Activated CD4-positive, alpha-beta T cell treated with anti-CD3 and anti-CD28 coated beads for 48 hours (primary cell): Measurements from ENCODE around the gene KRT77.

ENCODE experiments used
- DNase-seq: peaks from one replicate; pipeline ENCODE4 v3.0.0-alpha.2; 2020

The KRT77 gene

GRCh38 chr12:52691076-52691840 lies 12.1 kb downstream of the KRT77 start:
- peak; percentile 54 for DNase-seq

- DNase-seq, result no peak
Measured at GRCh38 chr12:52690351-52691075, 12.8 kb downstream of the KRT77 start.

GRCh38 chr12:52689936-52690335 lies 13.4 kb downstream of the KRT77 start:
- DNase-seq, result no peak

- no peak for DNase-seq
Measured at GRCh38 chr12:52689239-52689638, 14.1 kb downstream of the KRT77 start.

GRCh38 chr12:52688481-52688880 lies 14.8 kb downstream of the KRT77 start:
- DNase-seq, result no peak

- DNase-seq, result no peak
Measured at GRCh38 chr12:52687497-52688385, 15.6 kb downstream of the KRT77 start.

- DNase-seq, result no peak
Measured at GRCh38 chr12:52686756-52687487, 16.4 kb downstream of the KRT77 start.

GRCh38 chr12:52686063-52686462 lies 17.3 kb downstream of the KRT77 start:
- no peak for DNase-seq

GRCh38 chr12:52685406-52685890 lies 17.9 kb downstream of the KRT77 start:
- DNase-seq, result no peak

GRCh38 chr12:52684431-52684830 lies 18.9 kb downstream of the KRT77 start:
- no peak for DNase-seq

GRCh38 chr12:52683575-52684300 lies 19.6 kb downstream of the KRT77 start:
- DNase-seq, result no peak

- DNase-seq, result no peak
Measured at GRCh38 chr12:52682938-52683574, 20.3 kb downstream of the KRT77 start.

GRCh38 chr12:52682381-52682660 lies 21.0 kb downstream of the KRT77 start:
- no peak for DNase-seq

GRCh38 chr12:52681526-52682380 lies 21.6 kb downstream of the KRT77 start:
- peak; percentile 36 for DNase-seq

- DNase-seq, result no peak
Measured at GRCh38 chr12:52680363-52680762, 23.0 kb downstream of the KRT77 start, which contains the start of gene KRT1. KRT1 (minus strand) TSS chr12:52680407; CDS start chr12:52680348, 59 bp downstream.

GRCh38 chr12:52679875-52680274 lies 23.4 kb downstream of the KRT77 start:
- DNase-seq, result no peak

- no peak for DNase-seq
Measured at GRCh38 chr12:52677671-52678070, 25.7 kb downstream of the KRT77 start.

GRCh38 chr12:52677126-52677525 lies 26.2 kb downstream of the KRT77 start:
- DNase-seq, result no peak

- DNase-seq, result no peak
Measured at GRCh38 chr12:52676163-52676562, 27.2 kb downstream of the KRT77 start.

- no peak for DNase-seq
Measured at GRCh38 chr12:52675301-52675701, 28.0 kb downstream of the KRT77 start.

- no peak for DNase-seq
Measured at GRCh38 chr12:52674433-52674775, 28.9 kb downstream of the KRT77 start.
